Bladder microvascular endothelial cell (primary cell): Measurements from ENCODE around the gene ISLR. TPM values are rescaled to one million over a fixed set of nuclear protein-coding genes. Genes with fewer than 3 reads are reported as not detected.

Source experiments
- total RNA-seq: library from RNA; depleted of rRNA; stranded (reverse); fragments of >200 nt; gene quantifications from 2 replicates; pipeline ENCODE4 v1.2.3, GENCODE V29; 2014

ISLR gene
- total RNA-seq: 0.06 and 0.32 TPM in 2 replicates

GRCh38 chr15:74173380-74174218 is at the start of gene ISLR:
TSS of gene ISLR (plus strand) at chr15:74173710. CDS start at chr15:74174859, 1,149 bp downstream.

GRCh38 chr15:74130155-74130848 is 43.2 kb upstream of the ISLR start, which contains the start of gene ISLR2:
TSS of gene ISLR2 (plus strand) at chr15:74130586. CDS start at chr15:74132755, 2,169 bp downstream.

GRCh38 chr15:74202452-74203401 is 29.2 kb downstream of the ISLR start, which contains the start of gene STRA6:
TSS of gene STRA6 (minus strand) at chr15:74202787. CDS start at chr15:74202267, 520 bp downstream.

Other genes starting within 250 kb of the ISLR start
- gene LOXL1, start 247.2 kb upstream of the ISLR start, total RNA-seq: 0.63 and 0.65 TPM in 2 replicates
- gene STOML1, start 181.4 kb upstream of the ISLR start, total RNA-seq: 8.6 and 22.5 TPM in 2 replicates
- 47.4 and 114 TPM in 2 replicates for gene PML, start 179.0 kb upstream of the ISLR start, total RNA-seq
- gene GOLGA6A, start 91.2 kb upstream of the ISLR start, total RNA-seq: not detected in 2 replicates
- 0.06 TPM in 1 of 2 replicates, not detected in the other for gene ISLR2, start 43.1 kb upstream of the ISLR start, total RNA-seq
- gene STRA6, start 29.1 kb downstream of the ISLR start, total RNA-seq: 0.06 TPM in 1 of 2 replicates, not detected in the other
- not detected in 2 replicates for gene CCDC33, start 62.6 kb downstream of the ISLR start, total RNA-seq
- gene CYP11A1, start 193.9 kb downstream of the ISLR start, total RNA-seq: not detected in 2 replicates